Lower leg skin (tissue), 4 donors: ENCODE results near the gene PTN. TPM values are rescaled to one million over a fixed set of nuclear protein-coding genes. Genes with fewer than 3 reads are reported as not detected.

Experiments used
- DNase-seq, 2 donors: peaks; one replicate each; pipeline ENCODE4 v3.0.0-alpha.2; 2019; ENCODE audit warnings: low spot score in 2 of 2
- H3K4me3 ChIP-seq: fragments of 200-600 bp; sonication (generic); 2 replicates; pipeline ENCODE4 v1.5.1; 2017; ENCODE audit warnings: mild to moderate bottlenecking, low read depth; ENCODE audit not compliant: poor library complexity, severe bottlenecking
- POLR2A ChIP-seq, 2 donors: fragments of 450-650 bp; IDR thresholded peaks; one replicate each; pipeline ENCODE4 v1.6.1; 2016 to 2017; ENCODE audit warnings: antibody characterized with exemption in 2 of 2, mild to moderate bottlenecking in 1 of 2, moderate library complexity in 1 of 2
- WGBS, 2 donors: methylation state at CpG; one replicate each; pipeline ENCODE4 v1.1.5; 2018; 5-methylcytosine and 5-hydroxymethylcytosine counted together
- intact Hi-C: fragments of 100-400 bp; cut with DNase I; formaldehyde crosslinking; loops from one replicate; pipeline ENCODE4 v1.15.0; 2023; ENCODE audit warnings: low total_unique reads
- total RNA-seq, 4 donors: library from RNA; depleted of rRNA; stranded (reverse); fragments of >200 nt; gene quantifications; one replicate each; pipeline ENCODE4 v1.1.0, GENCODE V29; 2016
- TF ChIP-seq, protein P1 (sequence below), 3 donors: fragments of 450-650 bp; IDR thresholded peaks; one replicate each; pipeline ENCODE4 v1.5.1; 2016; ENCODE audit warnings: antibody characterized with exemption in 3 of 3, mild to moderate bottlenecking in 3 of 3, moderate library complexity in 2 of 3

The PTN gene
- total RNA-seq, 4 donors from 2014 or later = 0.34 to 10.1 (median 3.0) TPM

DNA sequence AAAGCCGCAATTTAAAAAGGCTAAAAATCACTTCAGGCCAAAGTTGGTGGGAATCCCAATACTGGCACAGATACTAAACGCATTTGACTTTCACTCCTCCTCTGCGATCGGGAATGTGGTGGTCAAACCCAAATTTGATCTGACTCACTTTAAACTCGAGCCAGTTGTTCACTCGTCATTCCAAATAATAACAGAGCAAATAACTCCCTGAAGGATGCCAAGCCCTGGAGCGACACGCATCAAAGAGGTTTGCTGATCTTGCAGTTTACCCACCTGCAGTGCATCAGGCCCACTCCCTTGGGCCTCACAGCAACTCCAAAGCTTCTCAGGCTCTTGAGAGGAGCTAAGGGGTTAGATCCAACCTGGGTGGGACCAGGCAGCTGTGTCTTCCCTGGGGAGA, 12.2 kb downstream of the PTN start:
- 34 to 43% methylated on average over 8 of the region's 8 CpGs for WGBS, 2 donors
- no peak for DNase-seq
- intact Hi-C loops = no loop called here
- TF ChIP-seq, protein P1, sequence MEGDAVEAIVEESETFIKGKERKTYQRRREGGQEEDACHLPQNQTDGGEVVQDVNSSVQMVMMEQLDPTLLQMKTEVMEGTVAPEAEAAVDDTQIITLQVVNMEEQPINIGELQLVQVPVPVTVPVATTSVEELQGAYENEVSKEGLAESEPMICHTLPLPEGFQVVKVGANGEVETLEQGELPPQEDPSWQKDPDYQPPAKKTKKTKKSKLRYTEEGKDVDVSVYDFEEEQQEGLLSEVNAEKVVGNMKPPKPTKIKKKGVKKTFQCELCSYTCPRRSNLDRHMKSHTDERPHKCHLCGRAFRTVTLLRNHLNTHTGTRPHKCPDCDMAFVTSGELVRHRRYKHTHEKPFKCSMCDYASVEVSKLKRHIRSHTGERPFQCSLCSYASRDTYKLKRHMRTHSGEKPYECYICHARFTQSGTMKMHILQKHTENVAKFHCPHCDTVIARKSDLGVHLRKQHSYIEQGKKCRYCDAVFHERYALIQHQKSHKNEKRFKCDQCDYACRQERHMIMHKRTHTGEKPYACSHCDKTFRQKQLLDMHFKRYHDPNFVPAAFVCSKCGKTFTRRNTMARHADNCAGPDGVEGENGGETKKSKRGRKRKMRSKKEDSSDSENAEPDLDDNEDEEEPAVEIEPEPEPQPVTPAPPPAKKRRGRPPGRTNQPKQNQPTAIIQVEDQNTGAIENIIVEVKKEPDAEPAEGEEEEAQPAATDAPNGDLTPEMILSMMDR (IDR thresholded peaks at IDR 0.05) = no peak
- no peak for TF ChIP-seq POLR2A (IDR thresholded peaks at IDR 0.05)
- H3K4me3 ChIP-seq = no peak overlapping the region

DNA sequence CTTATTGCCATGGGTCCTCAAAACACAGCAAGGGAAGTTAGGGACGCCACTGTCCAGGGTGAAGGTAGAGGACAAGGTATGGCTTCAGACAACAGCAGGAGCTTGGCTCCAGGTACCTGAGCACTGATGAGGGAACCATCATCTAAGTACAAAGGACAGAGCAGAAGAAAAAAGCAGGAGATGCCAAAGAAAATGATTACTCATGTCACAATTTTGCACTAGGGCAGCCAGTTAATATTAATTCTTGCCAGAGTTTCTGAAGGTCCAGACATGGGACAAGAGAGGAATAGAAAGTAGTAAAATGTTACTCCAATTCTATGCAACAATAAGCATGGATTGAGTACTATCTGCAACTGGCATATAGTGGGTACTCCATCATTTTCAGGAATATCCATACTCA, 14.1 kb downstream of the PTN start:
- DNase-seq = no peak
- WGBS, 2 donors = 88 to 95% methylated on average over 1 of the region's 1 CpG
- no peak for TF ChIP-seq POLR2A (IDR thresholded peaks at IDR 0.05)
- TF ChIP-seq, protein P1 (IDR thresholded peaks at IDR 0.05) = no peak
- intact Hi-C loops = no loop called here
- no peak overlapping the region for H3K4me3 ChIP-seq

DNA sequence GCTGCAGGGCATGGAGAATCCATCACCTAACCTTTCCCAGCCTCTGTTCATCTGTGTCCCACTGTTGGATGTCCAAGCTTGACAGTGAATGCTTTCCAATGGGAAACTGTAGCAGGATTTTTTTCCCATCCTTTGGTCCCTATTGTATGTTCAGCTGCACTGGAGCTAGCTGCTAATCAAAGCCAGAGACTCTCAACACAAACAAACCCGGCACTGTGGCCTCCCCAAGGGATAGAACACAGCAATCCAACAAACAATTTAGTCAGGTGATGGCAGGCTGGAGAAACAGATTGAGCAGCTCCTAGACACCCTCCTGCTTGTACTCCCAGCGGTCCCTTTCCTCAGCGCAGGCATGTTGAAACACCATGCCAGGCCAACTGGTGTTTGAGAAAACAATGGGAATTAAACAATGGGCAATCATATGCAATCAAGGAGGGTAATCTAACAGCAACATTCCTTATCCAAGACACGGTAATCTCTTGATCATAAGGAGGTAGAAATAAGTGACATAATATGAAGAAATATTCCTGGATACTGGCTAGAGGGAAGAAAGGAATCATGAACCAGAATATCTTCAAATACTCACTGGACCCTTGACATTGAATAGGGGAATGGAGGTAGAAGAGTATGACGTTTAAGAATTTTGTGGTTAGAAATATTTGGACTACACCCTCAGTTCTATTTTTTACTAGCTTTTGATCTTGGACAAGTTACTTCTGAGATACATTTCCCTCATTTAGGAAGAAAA, 15.0 kb downstream of the PTN start:
- intact Hi-C loops = no loop called here
- 36 to 46% methylated on average over 5 of the region's 5 CpGs for WGBS, 2 donors
- TF ChIP-seq POLR2A (IDR thresholded peaks at IDR 0.05) = no peak
- TF ChIP-seq, protein P1 (IDR thresholded peaks at IDR 0.05) = no peak
- no peak overlapping the region for H3K4me3 ChIP-seq
- no peak for DNase-seq

DNA sequence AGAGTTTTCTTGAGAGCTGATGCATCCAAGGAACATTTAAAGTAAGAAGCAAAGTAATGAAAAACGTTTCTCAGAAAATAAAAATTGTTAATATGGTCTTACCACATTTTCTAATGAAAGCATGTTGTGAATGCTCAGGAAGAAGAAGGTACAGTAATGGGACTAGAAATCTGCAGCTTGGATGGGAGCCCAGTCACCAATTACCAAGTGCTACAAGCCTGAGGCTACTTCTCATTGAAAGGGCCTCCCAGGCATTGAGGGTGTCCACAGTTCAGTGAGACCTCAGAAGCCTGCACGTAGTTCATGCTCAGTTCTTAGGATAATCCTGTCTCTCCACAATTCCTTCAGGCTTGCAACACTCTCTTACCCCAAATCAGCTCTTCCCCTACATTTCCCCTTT, 17.6 kb downstream of the PTN start:
- 40 to 42% methylated on average over 2 of the region's 2 CpGs for WGBS, 2 donors
- intact Hi-C loops = no loop called here
- no peak for DNase-seq
- TF ChIP-seq, protein P1 (IDR thresholded peaks at IDR 0.05) = no peak
- TF ChIP-seq POLR2A (IDR thresholded peaks at IDR 0.05) = no peak
- no peak overlapping the region for H3K4me3 ChIP-seq

DNA sequence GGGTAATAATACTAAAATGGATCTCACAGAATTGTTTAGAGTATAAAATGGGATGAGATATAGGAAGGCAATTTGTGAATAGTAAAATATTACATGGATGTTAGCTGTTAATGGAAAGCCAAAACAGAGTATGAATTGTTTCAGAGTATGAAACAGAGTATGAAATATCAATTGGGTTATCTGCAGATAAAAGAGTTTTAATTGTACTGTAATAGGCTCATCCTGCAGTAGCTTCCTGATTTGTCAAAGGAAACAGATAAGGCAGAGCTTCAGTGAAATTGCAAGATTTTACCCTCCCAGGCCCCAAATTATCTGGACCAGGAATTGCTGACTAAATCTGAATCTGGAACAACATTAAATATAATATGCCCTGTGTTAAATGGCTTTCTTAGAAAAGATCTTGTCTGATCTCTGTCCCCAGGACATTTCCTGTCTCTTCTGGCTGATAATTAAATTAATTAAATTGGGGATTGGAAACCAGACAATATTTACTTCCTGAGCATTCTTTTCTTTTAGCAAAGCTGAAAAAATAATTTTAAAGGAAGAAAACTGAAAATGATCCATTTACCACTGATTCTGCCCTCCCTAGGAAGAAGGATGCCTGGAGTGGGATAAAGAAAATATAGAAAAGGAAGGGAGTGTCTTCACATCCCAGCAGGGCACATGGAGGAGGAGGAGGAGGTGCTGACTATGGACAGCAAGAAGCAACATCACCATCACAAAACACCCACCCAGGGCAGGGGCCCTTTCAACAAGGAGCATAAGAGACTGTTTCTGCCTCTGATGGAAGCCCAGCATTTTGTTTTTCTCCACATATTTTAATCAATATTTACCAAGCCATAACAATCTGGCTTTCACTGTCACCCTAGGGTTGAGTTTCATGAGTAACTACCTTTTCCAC, 18.5 kb downstream of the PTN start:
- intact Hi-C loops = no loop called here
- TF ChIP-seq, protein P1 (IDR thresholded peaks at IDR 0.05) = no peak
- TF ChIP-seq POLR2A (IDR thresholded peaks at IDR 0.05) = no peak
- no peak overlapping the region for H3K4me3 ChIP-seq
- no peak for DNase-seq
